ENCODE results near the gene OR52N5. TPM values are rescaled to one million over a fixed set of nuclear protein-coding genes. Genes with fewer than 3 reads are reported as not detected.

The OR52N5 gene
- polyA plus RNA-seq, 3 donors, result not detected

GRCh38 chr11:5808500-5809121, 25.5 kb upstream of the OR52N5 start, which contains the start of gene OR52N2:
OR52N2 (plus strand) TSS chr11:5808924; CDS start chr11:5820336, 11,412 bp downstream.
- H3K36me3 Mint-ChIP-seq, result no peaks in the 10 kb centered on the region
- Histone ChIP-seq H3K4me1 (ENCODE audit: control insufficient read depth in 1 of 2, insufficient read depth in 2 of 2, low read length in 2 of 2) (peaks cover 7 to 15% of the 10 kb centered on the region in 2 donors), H3K27me3 (ENCODE audit: control insufficient read depth in 2 of 2, insufficient read depth in 2 of 2, low read length in 2 of 2) (no peaks in the 10 kb centered on the region), H3K36me3 (replicated peaks in 1 of 2; ENCODE audit: control insufficient read depth in 1 of 2, insufficient read depth in 2 of 2, low read length in 2 of 2) (no peaks in the 10 kb centered on the region), H3K27ac (ENCODE audit: low read depth in 1 of 2, low read length in 2 of 2) (peak within 1 kb of the TSS; percentile 2 to 77), H3K9me3 (replicated peaks in 1 of 2; ENCODE audit: control insufficient read depth in 1 of 2, insufficient read depth in 1 of 2, low read length in 2 of 2) (peaks cover 4 to 6% of the 10 kb centered on the region in 2 donors), H3K9ac (ENCODE audit: insufficient read depth, low read length, poor library complexity, severe bottlenecking) (peak within 1 kb of the TSS; percentile 69), H3K4me2 (replicated peaks; ENCODE audit: extremely low read depth, low read length, poor library complexity, severe bottlenecking) (peak within 1 kb of the TSS; percentile 92), H4K20me1 (ENCODE audit: insufficient read depth, low read length) (no peaks in the 10 kb centered on the region), H2AFZ (ENCODE audit: insufficient read depth, low read depth, low read length, poor library complexity, severe bottlenecking) (peak within 1 kb of the TSS; percentile 90), H3K4me3 (replicated peaks in 1 of 3; ENCODE audit: low read depth in 2 of 3, low read length in 3 of 3) (peak within 1 kb of the TSS; percentile 73 to 98 (median 87)), H3K79me2 (ENCODE audit: insufficient read depth, low read length) (no peaks in the 10 kb centered on the region)
- H3K4me1 Mint-ChIP-seq, result peaks cover 16% of the 10 kb centered on the region
- H3K27me3 Mint-ChIP-seq (ENCODE audit: low read depth in 3 of 3), result peaks cover 0 to 5% (median 2%) of the 10 kb centered on the region in 3 donors
- 3% methylated on average over 21 of the region's 24 CpGs for WGBS (ENCODE audit: insufficient coverage)
- DNase-seq, result peak; percentile 71 to 83 (median 80)
- peak; percentile 87 for TF ChIP-seq CTCF (IDR thresholded peaks at IDR 0.05)
- H3K9me3 Mint-ChIP-seq, result peaks cover 6 to 10% (median 9%) of the 10 kb centered on the region in 7 donors
- H3K27ac Mint-ChIP-seq, result peak within 1 kb of the TSS; percentile 30 to 88 (median 59)
- H3K4me3 Mint-ChIP-seq, result peak within 1 kb of the TSS; percentile 97 to 98
- intact Hi-C loops (cut with micrococcal nuclease), result loop anchor here (1.0 to 10.0 kb wide), 4 partner anchors 204 to 684 kb away; no protein-coding TSS in a partner anchor

- H3K27me3 Mint-ChIP-seq (ENCODE audit: low read depth in 3 of 3), result peaks cover 0 to 5% (median 2%) of the 10 kb centered on the region in 3 donors
- Histone ChIP-seq H3K4me1 (ENCODE audit: control insufficient read depth in 1 of 2, insufficient read depth in 2 of 2, low read length in 2 of 2) (peaks cover 7 to 12% of the 10 kb centered on the region in 2 donors), H3K4me3 (replicated peaks in 1 of 3; ENCODE audit: low read depth in 2 of 3, low read length in 3 of 3) (no peak overlapping the region), H3K9ac (ENCODE audit: insufficient read depth, low read length, poor library complexity, severe bottlenecking) (no peak overlapping the region), H3K27me3 (ENCODE audit: control insufficient read depth in 2 of 2, insufficient read depth in 2 of 2, low read length in 2 of 2) (no peaks in the 10 kb centered on the region), H3K36me3 (replicated peaks in 1 of 2; ENCODE audit: control insufficient read depth in 1 of 2, insufficient read depth in 2 of 2, low read length in 2 of 2) (no peaks in the 10 kb centered on the region), H2AFZ (ENCODE audit: insufficient read depth, low read depth, low read length, poor library complexity, severe bottlenecking) (peak overlapping the region; percentile 49), H3K79me2 (ENCODE audit: insufficient read depth, low read length) (no peaks in the 10 kb centered on the region), H4K20me1 (ENCODE audit: insufficient read depth, low read length) (no peaks in the 10 kb centered on the region), H3K4me2 (replicated peaks; ENCODE audit: extremely low read depth, low read length, poor library complexity, severe bottlenecking) (no peak overlapping the region), H3K9me3 (replicated peaks in 1 of 2; ENCODE audit: control insufficient read depth in 1 of 2, insufficient read depth in 1 of 2, low read length in 2 of 2) (peaks cover 4 to 6% of the 10 kb centered on the region in 2 donors), H3K27ac (ENCODE audit: low read depth in 1 of 2, low read length in 2 of 2) (no peak overlapping the region)
- 65% methylated on average over 9 of the region's 10 CpGs for WGBS (ENCODE audit: insufficient coverage)
- H3K27ac Mint-ChIP-seq, result no peak overlapping the region
- H3K36me3 Mint-ChIP-seq, result no peaks in the 10 kb centered on the region
- TF ChIP-seq CTCF (IDR thresholded peaks at IDR 0.05), result no peak
- intact Hi-C loops (cut with micrococcal nuclease), result loop anchor here (5.0 to 10.0 kb wide), 3 partner anchors 203 to 683 kb away; no protein-coding TSS in a partner anchor
- H3K4me1 Mint-ChIP-seq, result peaks cover 14% of the 10 kb centered on the region
- DNase-seq, result no peak
- no peak overlapping the region for H3K4me3 Mint-ChIP-seq
- H3K9me3 Mint-ChIP-seq, result peaks cover 9 to 16% (median 13%) of the 10 kb centered on the region in 7 donors
These were observed 24.4 kb upstream of the OR52N5 start for GRCh38 chr11:5807580-5807979.

All from CD14-positive monocyte (primary cell).